Transverse colon (tissue), 4 donors: Measurements from ENCODE around the gene SEC14L1. TPM values are rescaled to one million over a fixed set of nuclear protein-coding genes. Genes with fewer than 3 reads are reported as not detected.
A peak's percentile ranks its signal among the peaks of the same experiment; 100 is the strongest.

Source experiments
- DNase-seq: peaks from one replicate; pipeline ENCODE4 v3.0.0-alpha.2; 2019
- H3K27ac ChIP-seq, 4 donors: fragments of 200-600 bp; sonication (generic); 2 replicates each; pipeline ENCODE4 v1.5.1; 2016 to 2018; ENCODE audit warnings: inconsistent platforms in 4 of 4
- H3K27me3 ChIP-seq: fragments of 200-600 bp; sonication (generic); 2 replicates; pipeline ENCODE4 v1.5.1; 2017; ENCODE audit warnings: inconsistent platforms
- H3K36me3 ChIP-seq, 4 donors: fragments of 200-600 bp; sonication (generic); 2 replicates each; pipeline ENCODE4 v1.5.1; 2017 to 2019; ENCODE audit warnings: inconsistent platforms in 4 of 4
- H3K4me1 ChIP-seq, 4 donors: fragments of 200-600 bp; sonication (generic); 2 replicates each; pipeline ENCODE4 v1.5.1; 2017 to 2020; ENCODE audit warnings: inconsistent platforms in 4 of 4
- H3K4me3 ChIP-seq, 4 donors: fragments of 200-600 bp; sonication (generic); 1 replicate in 1 of 4; 2 replicates in 3 of 4; pipeline versions ENCODE4 v1.5.1 to v1.6.1; 2017 to 2019; ENCODE audit warnings: inconsistent platforms in 4 of 4
- H3K9me3 ChIP-seq, 2 donors: fragments of 200-600 bp; sonication (generic); 2 replicates each; pipeline ENCODE4 v1.5.1; 2017 to 2019; ENCODE audit warnings: inconsistent platforms in 2 of 2
- EP300 ChIP-seq: sonication (generic); formaldehyde crosslinking; IDR thresholded peaks from one replicate; pipeline ENCODE4 v1.6.1; 2017; ENCODE audit warnings: antibody characterized with exemption, low read depth
- POLR2A ChIP-seq: fragments of 450-650 bp; IDR thresholded peaks from one replicate; pipeline ENCODE4 v1.6.1; 2016; ENCODE audit warnings: antibody characterized with exemption, mild to moderate bottlenecking, moderate library complexity
- POLR2AphosphoS5 ChIP-seq, 3 donors: sonication (generic); formaldehyde crosslinking; IDR thresholded peaks; one replicate each; pipeline ENCODE4 v1.6.1; 2016; ENCODE audit warnings: antibody characterized with exemption in 3 of 3
- WGBS, 2 donors: methylation state at CpG; one replicate each; pipeline ENCODE4 v1.1.5; 2018; ENCODE audit warnings: low coverage in 1 of 2; 5-methylcytosine and 5-hydroxymethylcytosine counted together
- in situ Hi-C, 4 donors: fragments of 200-750 bp; cut with MboI; loops; one replicate each; pipeline versions ENCODE4 v1.15.0 to v1.15.1; 2017; ENCODE audit warnings: low sequenced_read_pairs in 3 of 4, low pct_ligation_motif_present in 1 of 4, low pct_unique_long_range_greater_than_20kb in 1 of 4
- intact Hi-C: fragments of 100-400 bp; cut with DNase I; formaldehyde crosslinking; loops from one replicate; pipeline ENCODE4 v1.15.1; 2023; ENCODE audit warnings: low total_unique reads
- total RNA-seq, 4 donors: library from RNA; depleted of rRNA; stranded (reverse); fragments of >200 nt; gene quantifications; one replicate each; pipeline ENCODE4 v1.1.0, GENCODE V29; 2016
- TF ChIP-seq, protein P1 (sequence below), 5 experiments: fragments of 200-600 bp in 3 of 5; fragments of 450-650 bp in 2 of 5; sonication (generic) in 3 of 5; IDR thresholded peaks; 1 replicate in 2 of 5; 2 replicates in 3 of 5; pipeline ENCODE4 v1.5.1; 2016 to 2017; ENCODE audit warnings: antibody characterized with exemption in 5 of 5, inconsistent platforms in 3 of 5, mild to moderate bottlenecking in 2 of 5, moderate library complexity in 1 of 5

SEC14L1 gene
- total RNA-seq, 4 donors from 2014 or later = 16.8 to 34.6 (median 23.8) TPM

DNA sequence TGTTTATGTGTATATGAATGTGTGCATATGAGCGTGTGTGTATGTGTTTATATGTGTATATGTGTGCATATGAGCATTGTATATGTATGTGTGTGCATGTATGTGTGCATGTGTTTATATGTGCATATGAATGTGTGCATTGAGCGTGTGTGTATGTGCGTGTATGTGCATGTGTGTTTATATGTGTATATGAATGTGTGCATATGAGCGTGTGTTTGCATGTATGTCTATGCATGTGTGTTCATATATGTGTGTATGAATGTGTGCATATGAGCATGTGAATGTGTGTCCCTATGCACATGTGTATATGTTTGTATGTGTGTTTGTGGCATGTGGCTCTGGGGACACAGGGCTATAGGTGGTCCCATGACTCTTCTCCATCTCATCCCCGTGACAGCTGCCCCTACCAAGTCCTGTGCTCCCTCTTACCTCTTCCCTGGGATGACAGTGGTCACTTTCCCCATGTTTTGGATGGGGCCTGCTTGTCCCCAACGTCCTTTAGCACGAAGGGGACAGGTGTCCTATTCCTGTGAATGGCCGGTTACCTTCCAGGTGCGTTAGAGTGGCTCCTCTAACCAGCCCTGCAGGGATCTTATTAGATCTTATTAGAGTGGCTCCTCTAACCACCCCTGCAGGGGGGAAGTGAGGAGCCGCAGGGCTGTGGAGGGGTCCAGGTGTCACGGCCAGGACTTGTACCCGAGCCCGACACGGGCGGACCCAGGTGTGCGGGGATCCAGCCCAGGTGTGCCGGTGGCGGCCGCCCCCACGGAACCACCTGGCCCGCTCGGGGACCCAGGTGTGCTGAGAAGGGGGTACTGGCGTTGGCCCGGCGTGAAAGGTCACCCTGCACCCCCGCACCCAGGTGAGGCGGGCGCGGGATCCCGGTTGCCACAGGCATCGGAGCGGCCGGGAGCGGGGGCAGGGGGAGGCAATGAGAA lies 105.6 kb downstream of the SEC14L1 start:
- H3K4me3 ChIP-seq = peak overlapping the region; percentile 37 to 54 (median 46)
- TF ChIP-seq EP300 (no peak), POLR2AphosphoS5 (IDR thresholded peaks at IDR 0.05) (peak in 1 of 3 donors; percentile 18)
- intact Hi-C loops (no loop called here), in situ Hi-C loops (loop anchor here in 2 of 4 donors (5.0 to 10.0 kb wide), 2 partner anchors 159 to 162 kb away; no protein-coding TSS in a partner anchor)
- peaks cover 30% of the 10 kb centered on the region for H3K27me3 ChIP-seq
- no peaks in the 10 kb centered on the region for H3K36me3 ChIP-seq
- peak overlapping the region in 2 of 4 donors; percentile 42 to 60 for H3K27ac ChIP-seq
- H3K9me3 ChIP-seq = no peaks in the 10 kb centered on the region
- 29 to 80% methylated on average over 7 to 22 of the region's 34 CpGs for WGBS, 2 donors
- DNase-seq = peak; percentile 38
- peaks cover 6 to 11% (median 10%) of the 10 kb centered on the region in 4 donors for H3K4me1 ChIP-seq

DNA sequence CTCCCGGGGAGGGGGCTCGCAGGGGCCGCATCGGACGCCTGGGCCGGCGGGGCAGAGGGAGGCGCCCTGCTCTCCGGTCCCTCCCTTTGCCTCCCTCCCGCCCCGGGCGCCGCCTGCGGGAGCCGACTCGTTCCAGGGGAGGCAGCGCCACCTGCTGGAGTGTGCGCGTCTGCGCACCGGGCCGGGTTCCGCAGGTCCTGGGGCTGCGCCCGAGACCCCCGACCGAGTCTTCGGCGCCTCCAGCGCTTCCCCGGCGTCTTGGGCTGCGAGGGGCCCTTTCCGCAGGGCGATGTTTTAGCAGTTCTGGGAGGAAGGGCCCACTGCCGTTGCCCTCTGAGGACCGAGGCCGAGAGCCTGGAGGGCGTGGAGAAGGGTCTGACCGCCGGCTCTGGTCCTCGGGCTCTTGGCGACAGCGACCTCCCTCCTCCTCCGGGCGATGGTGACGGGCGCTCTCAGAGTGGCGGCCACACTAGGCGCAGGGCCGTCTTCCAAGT lies 106.3 kb downstream of the SEC14L1 start:
- peak; percentile 88 for DNase-seq
- TF ChIP-seq POLR2AphosphoS5 (IDR thresholded peaks at IDR 0.05) = peak in 1 of 3 donors; percentile 3
- TF ChIP-seq, protein P1, sequence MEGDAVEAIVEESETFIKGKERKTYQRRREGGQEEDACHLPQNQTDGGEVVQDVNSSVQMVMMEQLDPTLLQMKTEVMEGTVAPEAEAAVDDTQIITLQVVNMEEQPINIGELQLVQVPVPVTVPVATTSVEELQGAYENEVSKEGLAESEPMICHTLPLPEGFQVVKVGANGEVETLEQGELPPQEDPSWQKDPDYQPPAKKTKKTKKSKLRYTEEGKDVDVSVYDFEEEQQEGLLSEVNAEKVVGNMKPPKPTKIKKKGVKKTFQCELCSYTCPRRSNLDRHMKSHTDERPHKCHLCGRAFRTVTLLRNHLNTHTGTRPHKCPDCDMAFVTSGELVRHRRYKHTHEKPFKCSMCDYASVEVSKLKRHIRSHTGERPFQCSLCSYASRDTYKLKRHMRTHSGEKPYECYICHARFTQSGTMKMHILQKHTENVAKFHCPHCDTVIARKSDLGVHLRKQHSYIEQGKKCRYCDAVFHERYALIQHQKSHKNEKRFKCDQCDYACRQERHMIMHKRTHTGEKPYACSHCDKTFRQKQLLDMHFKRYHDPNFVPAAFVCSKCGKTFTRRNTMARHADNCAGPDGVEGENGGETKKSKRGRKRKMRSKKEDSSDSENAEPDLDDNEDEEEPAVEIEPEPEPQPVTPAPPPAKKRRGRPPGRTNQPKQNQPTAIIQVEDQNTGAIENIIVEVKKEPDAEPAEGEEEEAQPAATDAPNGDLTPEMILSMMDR (IDR thresholded peaks at IDR 0.05) = peak; percentile 95 to 99 (median 99)
- TF ChIP-seq EP300 = no peak
- Histone ChIP-seq H3K36me3 (no peaks in the 10 kb centered on the region), H3K4me3 (peak overlapping the region; percentile 37 to 54 (median 46)), H3K27me3 (peaks cover 30% of the 10 kb centered on the region), H3K27ac (peak overlapping the region in 2 of 4 donors; percentile 42 to 60), H3K4me1 (peaks cover 6 to 11% (median 10%) of the 10 kb centered on the region in 4 donors), H3K9me3 (no peaks in the 10 kb centered on the region)
- WGBS, 2 donors = 1% methylated on average over 47 of the region's 51 CpGs; no CpG with 5 or more reads in 1 of the 2 donors
- intact Hi-C loops = no loop called here
- in situ Hi-C loops = loop anchor here in 2 of 4 donors (5.0 to 10.0 kb wide), 2 partner anchors 160 to 162 kb away; no protein-coding TSS in a partner anchor

GRCh38 chr17:77247609-77248008 lies 106.8 kb downstream of the SEC14L1 start:
- Histone ChIP-seq H3K27ac (no peak overlapping the region), H3K27me3 (peaks cover 30% of the 10 kb centered on the region), H3K36me3 (no peaks in the 10 kb centered on the region), H3K4me1 (peaks cover 6 to 11% (median 10%) of the 10 kb centered on the region in 4 donors), H3K4me3 (peak overlapping the region in 2 of 4 donors; percentile 50 to 54), H3K9me3 (no peaks in the 10 kb centered on the region)
- TF ChIP-seq EP300 (no peak), POLR2A (no peak), POLR2AphosphoS5 (IDR thresholded peaks at IDR 0.05) (no peak)
- TF ChIP-seq, protein P1 (IDR thresholded peaks at IDR 0.05) = no peak
- in situ Hi-C loops = loop anchor here in 2 of 4 donors (5.0 to 10.0 kb wide), 2 partner anchors 160 to 163 kb away; no protein-coding TSS in a partner anchor
- intact Hi-C loops = loop anchor here (2.0 kb wide), 1 partner anchor 161 kb away; no protein-coding TSS in a partner anchor
- 42% methylated on average over 8 of the region's 8 CpGs; no CpG with 5 or more reads in 1 of the 2 donors for WGBS, 2 donors
- DNase-seq = no peak

- H3K9me3 ChIP-seq = no peaks in the 10 kb centered on the region
- H3K27me3 ChIP-seq = peaks cover 30% of the 10 kb centered on the region
- 48 to 56% methylated on average over 10 to 17 of the region's 17 CpGs for WGBS, 2 donors
- intact Hi-C loops = loop anchor here (2.0 kb wide), 1 partner anchor 162 kb away; no protein-coding TSS in a partner anchor
- H3K4me1 ChIP-seq = peaks cover 6 to 11% (median 10%) of the 10 kb centered on the region in 4 donors
- in situ Hi-C loops = loop anchor here in 2 of 4 donors (5.0 to 10.0 kb wide), 2 partner anchors 161 to 164 kb away; no protein-coding TSS in a partner anchor
- H3K27ac ChIP-seq = no peak overlapping the region
- H3K36me3 ChIP-seq = no peaks in the 10 kb centered on the region
- DNase-seq = no peak
- TF ChIP-seq, protein P1 (IDR thresholded peaks at IDR 0.05) = no peak
- no peak for TF ChIP-seq POLR2A
- H3K4me3 ChIP-seq = no peak overlapping the region
Measured at GRCh38 chr17:77248216-77249114, 107.7 kb downstream of the SEC14L1 start.
